Left ventricle myocardium inferior (tissue), 1 donor: Measurements from ENCODE around the gene SEL1L. TPM values are rescaled to one million over a fixed set of nuclear protein-coding genes. Genes with fewer than 3 reads are reported as not detected.
A peak's percentile ranks its signal among the peaks of the same experiment; 100 is the strongest.

Experiments
- DNase-seq: peaks from one replicate; pipeline ENCODE4 v3.0.0-alpha.2; 2020
- H3K27ac ChIP-seq: fragments of 200-600 bp; replicated peaks from 2 replicates; pipeline ENCODE4 v1.8.0; 2021
- H3K27me3 ChIP-seq: fragments of 200-600 bp; 2 replicates; pipeline ENCODE4 v1.8.0; 2021; ENCODE audit warnings: low read depth
- H3K36me3 ChIP-seq: fragments of 200-600 bp; 2 replicates; pipeline ENCODE4 v1.8.0; 2021
- H3K4me1 ChIP-seq: fragments of 200-600 bp; 2 replicates; pipeline ENCODE4 v1.8.0; 2021
- H3K4me3 ChIP-seq: fragments of 200-600 bp; 2 replicates; pipeline ENCODE4 v1.8.0; 2021; ENCODE audit warnings: mild to moderate bottlenecking, moderate library complexity
- H3K9me3 ChIP-seq: fragments of 200-600 bp; replicated peaks from 2 replicates; pipeline ENCODE4 v1.8.0; 2021
- CTCF ChIP-seq: fragments of 200-600 bp; IDR thresholded peaks from 2 replicates; pipeline ENCODE4 v1.8.0; 2021; ENCODE audit warnings: antibody characterized with exemption, mild to moderate bottlenecking, borderline replicate concordance
- intact Hi-C: fragments of 100-400 bp; cut with micrococcal nuclease; formaldehyde crosslinking; loops from one replicate; pipeline ENCODE4 v1.11.0; 2022
- total RNA-seq: library from RNA; stranded (reverse); fragmentation: NEBNext Ultra II Directional; extraction: Animal tissue kit (Norgen Biotek cat#: 25700); gene quantifications from one replicate; pipeline ENCODE4 v1.2.1, GENCODE V29; 2021
- donor health status: DM: no; HTN: yes; CAD: no; lungs with severe emphysema.

Gene SEL1L
- total RNA-seq, 1 donor from 2014 or later = 54.4 TPM

GRCh38 chr14:81423504-81423903, 110.1 kb downstream of the SEL1L start:
- DNase-seq = peak; percentile 50
- no peak overlapping the region for H3K4me3 ChIP-seq
- intact Hi-C loops = no loop called here
- H3K4me1 ChIP-seq = peaks cover 18% of the 10 kb centered on the region
- peaks cover 29% of the 10 kb centered on the region for H3K27me3 ChIP-seq
- H3K36me3 ChIP-seq = no peaks in the 10 kb centered on the region
- no peaks in the 10 kb centered on the region for H3K9me3 ChIP-seq
- peak overlapping the region; percentile 77 for H3K27ac ChIP-seq
- no peak for TF ChIP-seq CTCF

Other genes with a start within 250 kb of the SEL1L start
- 8.3 TPM for gene STON2, start 133.5 kb downstream of the SEL1L start, total RNA-seq